ENCODE results near the gene ATP2B3. TPM values are rescaled to one million over a fixed set of nuclear protein-coding genes. Genes with fewer than 3 reads are reported as not detected.

Gene ATP2B3
- total RNA-seq, 1 experiment from 2014 or later, result 0.35 TPM

DNA sequence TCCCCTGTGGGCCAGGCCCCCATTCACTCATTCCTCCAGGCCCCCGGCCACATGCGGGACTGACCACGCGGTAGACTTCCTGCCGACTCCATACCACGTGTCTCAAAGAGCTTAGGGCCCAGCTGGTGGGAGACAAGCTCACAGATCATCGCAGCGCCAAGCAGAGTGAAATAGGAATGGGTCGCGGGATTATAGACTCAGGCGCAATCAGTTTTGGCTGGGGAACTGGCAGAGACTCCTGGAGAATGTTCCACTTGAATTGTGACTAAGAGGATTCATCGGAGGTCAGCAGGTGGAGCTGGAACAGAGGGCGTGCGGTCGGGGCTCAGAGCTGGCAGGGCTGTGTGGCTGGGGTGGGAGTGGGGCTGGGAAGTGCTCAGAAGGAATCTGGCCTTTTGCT lies 15.6 kb downstream of the ATP2B3 start:
- Mint-ChIP-seq H3K9me3 (peaks cover 56 to 77% of the 10 kb centered on the region in 2 experiments), H3K27ac (no peak overlapping the region), H3K4me3 (no peak overlapping the region), H3K4me1 (no peaks in the 10 kb centered on the region), H3K27me3 (ENCODE audit: low read depth) (peaks cover 10% of the 10 kb centered on the region), H3K36me3 (ENCODE audit: insufficient read depth in 1 of 3, low read depth in 3 of 3) (peaks cover 0 to 3% (median 2%) of the 10 kb centered on the region in 3 experiments; a peak in 2 of 7 replicates)
- H2AFZ ChIP-seq (ENCODE audit: low read length), result no peak overlapping the region
- H2BK120ac ChIP-seq (ENCODE audit: low read depth, low read length, poor library complexity, severe bottlenecking), result no peak overlapping the region
- no peak overlapping the region for H2AK5ac ChIP-seq (ENCODE audit: insufficient read length, low read length)
- no peak overlapping the region for H3K56ac ChIP-seq (ENCODE audit: insufficient read length, low read depth, low read length)
- H4K5ac ChIP-seq (ENCODE audit: insufficient read length, low read depth, low read length), result no peak overlapping the region
- H2BK12ac ChIP-seq (ENCODE audit: insufficient read length, low read depth, low read length), result no peak overlapping the region
- H3K18ac ChIP-seq (ENCODE audit: insufficient read length, low read depth, low read length), result no peak overlapping the region
- H3K23me2 ChIP-seq (ENCODE audit: insufficient read length, low read depth, low read length, poor library complexity, severe bottlenecking), result no peaks in the 10 kb centered on the region
- H4K91ac ChIP-seq (ENCODE audit: insufficient read length, low read depth, low read length), result no peak overlapping the region
- H3K9me3 ChIP-seq (ENCODE audit: control insufficient read depth, low read depth, low read length), result peaks cover 22% of the 10 kb centered on the region
- H3K4ac ChIP-seq (ENCODE audit: low read depth, low read length), result no peak overlapping the region
- H4K20me1 ChIP-seq (ENCODE audit: control insufficient read depth, insufficient read depth, insufficient read length), result no peaks in the 10 kb centered on the region
- no peak overlapping the region for H3K4me2 ChIP-seq (ENCODE audit: insufficient read depth, insufficient read length, low read length)
- H4K8ac ChIP-seq (replicated peaks; ENCODE audit: insufficient read length, low read depth, low read length), result no peak overlapping the region
- no peak overlapping the region for H2BK20ac ChIP-seq (ENCODE audit: low read depth, low read length, poor library complexity, severe bottlenecking)
- H2BK15ac ChIP-seq (ENCODE audit: low read depth, low read length), result no peak overlapping the region
- no peaks in the 10 kb centered on the region for H3K79me2 ChIP-seq (ENCODE audit: insufficient read depth, low read length)
- DNase-seq, result no peak
- no peak overlapping the region for H3K9ac ChIP-seq (ENCODE audit: extremely low read depth, insufficient read length, low read length)
- TF ChIP-seq, protein P1, sequence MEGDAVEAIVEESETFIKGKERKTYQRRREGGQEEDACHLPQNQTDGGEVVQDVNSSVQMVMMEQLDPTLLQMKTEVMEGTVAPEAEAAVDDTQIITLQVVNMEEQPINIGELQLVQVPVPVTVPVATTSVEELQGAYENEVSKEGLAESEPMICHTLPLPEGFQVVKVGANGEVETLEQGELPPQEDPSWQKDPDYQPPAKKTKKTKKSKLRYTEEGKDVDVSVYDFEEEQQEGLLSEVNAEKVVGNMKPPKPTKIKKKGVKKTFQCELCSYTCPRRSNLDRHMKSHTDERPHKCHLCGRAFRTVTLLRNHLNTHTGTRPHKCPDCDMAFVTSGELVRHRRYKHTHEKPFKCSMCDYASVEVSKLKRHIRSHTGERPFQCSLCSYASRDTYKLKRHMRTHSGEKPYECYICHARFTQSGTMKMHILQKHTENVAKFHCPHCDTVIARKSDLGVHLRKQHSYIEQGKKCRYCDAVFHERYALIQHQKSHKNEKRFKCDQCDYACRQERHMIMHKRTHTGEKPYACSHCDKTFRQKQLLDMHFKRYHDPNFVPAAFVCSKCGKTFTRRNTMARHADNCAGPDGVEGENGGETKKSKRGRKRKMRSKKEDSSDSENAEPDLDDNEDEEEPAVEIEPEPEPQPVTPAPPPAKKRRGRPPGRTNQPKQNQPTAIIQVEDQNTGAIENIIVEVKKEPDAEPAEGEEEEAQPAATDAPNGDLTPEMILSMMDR (conservative IDR thresholded peaks at IDR 0.05), result no peak
- H3K14ac ChIP-seq (ENCODE audit: insufficient read depth, low read length), result no peak overlapping the region
- H3K23ac ChIP-seq (ENCODE audit: insufficient read length, low read depth, low read length), result no peak overlapping the region
- H3K27ac ChIP-seq (ENCODE audit: insufficient read length, low read depth, low read length), result no peak overlapping the region
- H3T11ph ChIP-seq (ENCODE audit: low read length), result no peak overlapping the region
- no CpG with 5 or more reads among the region's 15 CpGs for WGBS (ENCODE audit: extremely low coverage, insufficient read length, low lambda C conversion rate)
- H3K4me1 ChIP-seq (ENCODE audit: insufficient read depth, low read length), result no peaks in the 10 kb centered on the region
- no peaks in the 10 kb centered on the region for H3K79me1 ChIP-seq (ENCODE audit: insufficient read depth, low read depth, low read length, poor library complexity, severe bottlenecking)
- H3K27me3 ChIP-seq (ENCODE audit: insufficient read depth, low read length), result no peaks in the 10 kb centered on the region
- no peak overlapping the region for H2BK5ac ChIP-seq (ENCODE audit: insufficient read length, low read length)

Data from H9 (cell line).